HG03280 (cell line): ENCODE measurements around the gene HMBS.
A peak's percentile ranks its signal among the peaks of the same experiment; 100 is the strongest.
"Not testable (repeated sequence)": the region's sequence is repeated elsewhere in the genome, so short reads cannot be mapped to it uniquely, and the experiment has no call there.

Experiments used
- ATAC-seq: cut with Tn5 transposase; IDR thresholded peaks from one replicate; pipeline ENCODE4 v1.9.1; 2021; ENCODE audit warnings: mild to moderate bottlenecking, moderate library complexity; ENCODE audit not compliant: unreplicated experiment

The HMBS gene

DNA sequence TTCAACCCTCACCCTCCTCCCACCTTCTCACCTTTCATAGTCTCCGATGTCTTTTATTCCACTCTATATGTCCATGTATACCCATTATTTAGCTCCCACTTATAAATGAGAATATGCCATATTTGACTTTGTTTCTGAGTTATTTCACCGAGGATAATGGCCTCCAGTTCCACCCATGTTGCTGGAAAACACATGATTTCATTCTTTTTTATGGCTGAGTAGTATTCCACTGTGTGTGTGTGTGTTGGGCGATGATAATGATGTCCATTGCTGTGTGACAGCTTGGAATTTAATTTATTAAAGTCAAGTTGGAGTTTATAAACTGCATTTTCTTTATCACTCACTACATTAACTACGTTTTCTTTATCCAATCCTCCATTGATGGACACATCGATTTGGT is 33.5 kb downstream of the HMBS start:
- no peak for ATAC-seq

DNA sequence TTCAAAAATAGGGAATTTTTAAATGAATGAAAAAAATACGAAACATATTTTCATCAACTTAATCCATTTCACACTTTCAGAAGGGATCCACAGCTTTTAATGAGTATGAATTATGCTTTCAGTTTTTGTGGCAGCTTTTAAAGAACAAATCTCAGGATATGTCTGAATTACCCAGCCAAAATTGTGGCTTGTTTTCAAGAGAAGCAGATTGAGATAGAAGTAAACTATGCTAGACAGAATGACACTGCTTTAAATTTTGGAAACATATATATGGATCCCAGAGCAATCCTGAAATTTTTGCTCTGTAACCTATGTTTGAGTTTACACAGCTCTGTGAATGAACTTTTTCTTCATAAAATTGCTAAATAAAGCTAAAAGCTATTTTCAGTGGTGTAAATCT is 34.3 kb downstream of the HMBS start:
- ATAC-seq: no peak

DNA sequence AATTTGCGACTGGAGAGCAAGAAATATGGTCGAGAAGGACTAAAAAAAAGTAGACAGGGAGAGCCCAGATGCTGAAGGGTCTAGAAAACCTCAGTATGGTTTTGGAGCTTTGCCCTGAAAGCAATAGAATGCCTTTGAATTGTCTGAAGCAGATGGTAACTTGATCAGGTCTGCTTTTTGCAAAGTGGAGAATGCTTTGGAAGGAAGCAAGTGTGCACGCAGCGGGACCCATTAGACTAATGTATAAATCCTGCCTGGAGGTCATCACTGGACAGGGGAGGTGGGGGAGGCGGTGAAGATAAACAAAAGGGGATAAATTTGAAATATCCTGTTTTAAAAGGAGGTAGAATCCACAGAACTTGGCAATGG is 35.9 kb downstream of the HMBS start:
- no peak for ATAC-seq

DNA sequence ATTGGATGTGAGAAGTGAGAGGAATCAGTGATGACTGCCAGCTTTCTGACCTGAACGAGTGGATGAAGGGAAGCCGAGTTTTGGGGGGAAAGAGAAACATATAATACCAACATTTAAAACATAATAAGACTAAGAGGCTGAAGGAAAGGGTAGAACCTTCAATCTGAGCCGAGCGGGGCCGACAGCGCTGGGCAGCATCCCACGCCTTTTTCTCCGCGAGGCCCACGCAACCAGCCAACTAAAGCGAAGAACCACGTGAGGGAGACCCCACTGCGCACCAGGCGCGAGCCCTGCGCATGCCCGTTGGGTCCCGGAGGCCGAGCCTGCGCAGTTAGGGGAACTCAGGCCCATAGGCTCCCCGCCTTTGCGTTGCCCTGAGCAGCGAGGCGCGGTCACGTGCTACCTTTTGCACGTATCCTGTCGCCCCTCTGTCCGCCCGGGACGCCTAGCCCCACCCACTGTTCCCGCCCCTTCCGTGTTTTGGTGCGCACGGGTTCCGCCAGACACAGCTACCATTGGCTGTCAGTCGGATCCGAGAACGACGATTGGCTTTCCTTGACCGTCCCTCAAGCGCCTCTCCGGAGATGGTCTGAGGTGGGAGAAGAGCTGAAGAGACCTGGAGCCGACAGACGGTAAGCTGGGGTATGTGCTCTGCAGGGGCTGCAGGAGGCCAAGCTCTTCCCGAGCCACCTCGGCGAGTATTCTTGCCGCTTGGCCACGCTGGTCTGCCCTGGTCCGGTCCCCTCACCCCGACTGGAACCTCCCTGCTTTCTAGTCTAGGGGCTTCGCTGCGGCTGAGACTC is 36.5 kb downstream of the HMBS start, which contains the start of gene HINFP:
HINFP (plus strand) TSS at position 573 of the 803 bp plus-strand sequence. CDS start 5,365 bp downstream, outside the sequence.
- peak; percentile 96 for ATAC-seq

DNA sequence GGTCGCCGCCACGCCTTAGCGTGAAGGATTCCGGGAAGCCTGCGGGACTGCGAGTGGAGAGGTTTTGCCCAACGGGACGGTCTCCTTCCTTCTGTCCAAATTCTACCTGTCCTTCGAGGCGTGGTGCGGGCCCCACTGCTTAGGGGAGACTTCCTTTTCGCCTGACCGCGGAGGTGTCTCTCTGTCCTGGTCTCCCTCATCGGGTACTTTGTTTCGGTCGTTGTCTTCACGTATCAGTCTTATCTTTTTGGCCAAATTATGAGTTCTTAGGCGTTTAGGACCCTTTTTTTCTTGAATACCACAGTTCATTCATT is 37.1 kb downstream of the HMBS start:
- no peak for ATAC-seq

DNA sequence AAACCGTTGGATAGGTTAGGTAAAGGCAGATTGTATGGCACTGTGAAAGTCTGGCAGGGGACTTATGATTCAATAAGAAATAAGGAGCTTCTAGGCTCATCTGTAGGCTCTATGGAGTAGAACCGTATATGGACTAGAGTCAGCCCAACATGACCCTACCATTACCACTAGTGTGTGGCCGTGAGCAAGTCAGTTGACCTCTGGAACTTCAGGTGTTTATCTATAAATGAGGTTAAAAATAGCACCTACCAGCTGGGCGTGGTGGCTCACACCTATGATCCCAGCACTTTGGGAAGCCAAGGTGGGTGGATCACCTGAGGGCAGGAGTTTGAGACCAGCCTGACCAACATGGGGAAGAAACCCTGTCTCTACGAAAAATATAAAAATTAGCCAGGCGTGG is 41.1 kb downstream of the HMBS start:
- no peak for ATAC-seq

DNA sequence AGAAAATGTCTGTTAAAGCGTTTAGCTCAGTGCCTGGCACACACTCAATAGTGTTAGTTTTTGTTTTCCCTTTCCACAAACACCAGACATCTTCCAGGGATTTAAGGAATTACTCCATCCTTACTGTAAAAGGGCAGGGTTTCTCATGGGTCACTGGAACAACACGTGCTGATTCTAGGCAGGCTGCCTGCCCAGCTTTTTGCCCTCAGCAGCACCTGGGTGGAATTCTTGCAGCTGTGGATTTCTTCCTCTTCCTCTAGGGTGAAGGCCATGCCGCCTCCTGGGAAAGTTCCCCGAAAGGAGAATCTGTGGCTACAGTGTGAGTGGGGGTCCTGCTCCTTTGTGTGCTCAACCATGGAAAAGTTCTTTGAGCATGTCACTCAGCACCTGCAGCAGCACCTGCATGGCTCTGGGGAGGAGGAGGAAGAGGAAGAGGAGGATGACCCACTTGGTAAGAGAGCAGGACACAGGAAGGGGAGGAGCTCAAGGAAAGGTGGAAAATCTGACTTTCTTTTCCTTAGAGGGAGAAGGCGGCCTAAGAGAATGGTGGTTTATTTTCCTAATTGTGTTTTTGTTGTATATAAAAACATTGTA is 42.1 kb downstream of the HMBS start:
- no peak for ATAC-seq

DNA sequence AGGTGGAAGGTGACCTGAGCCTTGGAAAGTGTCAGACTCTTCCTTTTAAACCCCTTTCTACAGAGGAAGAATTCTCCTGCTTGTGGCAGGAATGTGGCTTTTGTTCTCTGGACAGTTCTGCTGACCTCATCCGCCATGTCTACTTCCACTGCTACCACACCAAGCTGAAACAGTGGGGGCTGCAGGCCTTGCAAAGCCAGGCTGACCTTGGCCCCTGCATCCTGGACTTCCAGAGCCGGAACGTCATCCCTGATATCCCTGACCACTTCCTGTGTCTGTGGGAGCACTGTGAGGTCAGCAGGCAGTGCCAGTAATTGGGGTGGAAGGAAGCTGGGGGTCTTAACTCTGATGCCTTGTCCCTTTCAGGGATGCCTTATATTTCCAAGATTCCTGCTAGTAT is 46.0 kb downstream of the HMBS start:
- ATAC-seq: no peak

DNA sequence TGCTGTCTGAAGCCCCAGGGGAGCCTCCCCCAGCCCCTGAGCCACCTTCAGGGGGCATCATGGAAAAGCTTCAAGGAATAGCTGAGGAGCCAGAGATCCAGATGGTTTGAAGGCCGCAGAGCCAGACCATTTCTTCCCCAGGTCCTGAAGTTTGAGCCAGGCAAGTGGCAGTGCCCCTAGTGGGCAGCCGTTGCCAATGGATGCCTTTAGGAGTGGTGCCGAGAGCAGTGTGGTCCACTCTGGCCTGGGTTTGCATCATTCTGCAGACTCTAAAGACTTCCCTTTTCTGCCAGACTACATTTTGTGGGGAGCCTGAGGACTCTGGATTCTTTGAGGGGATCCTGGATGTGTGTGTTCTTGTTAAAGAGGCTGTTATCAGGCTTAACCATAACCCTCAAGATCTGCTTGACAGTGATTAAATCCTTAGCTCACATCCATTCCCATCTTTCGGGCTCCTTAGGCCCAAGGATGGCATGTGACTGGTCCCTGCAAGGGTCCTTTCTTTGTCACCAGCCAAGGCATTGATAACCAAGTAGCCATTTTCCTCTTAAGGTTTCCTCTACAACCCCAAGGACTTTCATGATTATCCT is 49.8 kb downstream of the HMBS start:
- no peak for ATAC-seq

DNA sequence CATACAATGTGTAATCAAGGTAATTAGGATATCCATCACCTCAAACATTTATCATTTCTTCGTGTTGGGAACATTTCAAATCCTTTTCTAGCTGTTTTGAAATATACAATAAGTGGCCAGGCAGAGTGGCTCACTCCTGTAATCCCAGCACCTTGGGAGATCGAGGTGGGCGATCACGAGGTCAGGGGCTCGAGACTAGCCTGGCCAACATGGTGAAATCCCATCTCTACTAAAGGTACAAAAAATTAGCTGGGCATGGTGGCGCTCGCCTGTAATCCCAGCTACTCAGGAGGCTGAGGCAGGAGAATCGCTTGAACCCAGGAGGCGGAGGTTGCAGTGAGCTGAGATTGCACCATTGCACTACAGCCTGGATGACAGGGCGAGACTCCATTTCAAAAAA is 54.6 kb downstream of the HMBS start:
- not testable (repeated sequence) for ATAC-seq
